Measurements from ENCODE around the gene MOB4.
"Not testable (repeated sequence)": the region's sequence is repeated elsewhere in the genome, so short reads cannot be mapped to it uniquely, and the experiment has no call there.

DNA sequence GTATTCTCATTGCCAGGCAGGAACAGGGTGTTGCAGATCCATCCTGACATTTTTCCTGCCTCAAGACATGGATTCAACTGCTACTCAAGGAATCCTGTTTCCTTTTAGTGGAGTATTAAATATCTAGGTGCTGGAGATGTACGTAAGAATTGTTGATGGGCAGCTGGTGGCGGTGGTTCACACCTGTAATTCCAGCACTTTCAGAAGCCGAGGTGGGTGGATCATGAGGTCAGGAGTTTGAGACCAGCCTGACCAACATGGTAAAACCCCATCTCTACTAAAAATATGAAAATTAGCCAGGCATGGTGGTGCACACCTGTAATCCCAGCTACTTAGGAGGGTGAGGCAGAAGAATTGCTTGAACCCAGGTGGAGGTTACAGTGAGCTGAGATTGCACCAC is 31.6 kb upstream of the MOB4 start:
- TF ChIP-seq, protein P1, sequence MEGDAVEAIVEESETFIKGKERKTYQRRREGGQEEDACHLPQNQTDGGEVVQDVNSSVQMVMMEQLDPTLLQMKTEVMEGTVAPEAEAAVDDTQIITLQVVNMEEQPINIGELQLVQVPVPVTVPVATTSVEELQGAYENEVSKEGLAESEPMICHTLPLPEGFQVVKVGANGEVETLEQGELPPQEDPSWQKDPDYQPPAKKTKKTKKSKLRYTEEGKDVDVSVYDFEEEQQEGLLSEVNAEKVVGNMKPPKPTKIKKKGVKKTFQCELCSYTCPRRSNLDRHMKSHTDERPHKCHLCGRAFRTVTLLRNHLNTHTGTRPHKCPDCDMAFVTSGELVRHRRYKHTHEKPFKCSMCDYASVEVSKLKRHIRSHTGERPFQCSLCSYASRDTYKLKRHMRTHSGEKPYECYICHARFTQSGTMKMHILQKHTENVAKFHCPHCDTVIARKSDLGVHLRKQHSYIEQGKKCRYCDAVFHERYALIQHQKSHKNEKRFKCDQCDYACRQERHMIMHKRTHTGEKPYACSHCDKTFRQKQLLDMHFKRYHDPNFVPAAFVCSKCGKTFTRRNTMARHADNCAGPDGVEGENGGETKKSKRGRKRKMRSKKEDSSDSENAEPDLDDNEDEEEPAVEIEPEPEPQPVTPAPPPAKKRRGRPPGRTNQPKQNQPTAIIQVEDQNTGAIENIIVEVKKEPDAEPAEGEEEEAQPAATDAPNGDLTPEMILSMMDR (IDR thresholded peaks at IDR 0.05): not testable (repeated sequence)
- TF ChIP-seq POLR2AphosphoS5 (IDR thresholded peaks at IDR 0.05): not testable (repeated sequence)

All from upper lobe of left lung (tissue), 4 donors.